Urinary bladder (tissue), 4 donors: Measurements from ENCODE around the gene MYT1. TPM values are rescaled to one million over a fixed set of nuclear protein-coding genes. Genes with fewer than 3 reads are reported as not detected.
"Not testable (repeated sequence)": the region's sequence is repeated elsewhere in the genome, so short reads cannot be mapped to it uniquely, and the experiment has no call there.

Experiments used
- DNase-seq: peaks from one replicate; pipeline ENCODE4 v3.0.0-alpha.2; 2015; ENCODE audit errors: extremely low spot score
- H3K27ac ChIP-seq: one replicate; pipeline ENCODE4 v1.5.1; 2013; ENCODE audit warnings: low read depth, mild to moderate bottlenecking, moderate library complexity
- H3K36me3 ChIP-seq: one replicate; pipeline ENCODE4 v1.6.1; 2013; ENCODE audit warnings: mild to moderate bottlenecking, moderate library complexity; ENCODE audit not compliant: insufficient read depth
- H3K4me1 ChIP-seq: one replicate; pipeline ENCODE4 v1.6.1; 2013; ENCODE audit warnings: mild to moderate bottlenecking, moderate library complexity; ENCODE audit not compliant: insufficient read depth
- H3K4me3 ChIP-seq: one replicate; pipeline ENCODE4 v1.5.1; 2013; ENCODE audit warnings: low read depth, low read length
- WGBS: extraction: QIAGEN DNeasy Blood & Tissue Kit; methylation state at CpG from one replicate; pipeline ENCODE4 v1.1.7; 2013; 5-methylcytosine and 5-hydroxymethylcytosine counted together
- polyA plus RNA-seq: library from polyadenylated mRNA; stranded (reverse); fragments of 200-250 nt; gene quantifications from one replicate; pipeline ENCODE4 v1.2.3, GENCODE V29; 2013
- total RNA-seq: library from RNA; depleted of rRNA; stranded (reverse); fragments of >200 nt; gene quantifications from one replicate; pipeline ENCODE4 v1.2.3, GENCODE V29; 2014
- donor health status: healthy with polysubstance abuse.
- donor health status: healthy.

MYT1 gene
- total and polyA plus RNA-seq, 2 donors: 0.13 to 0.48 TPM

GRCh38 chr20:64266988-64267387, 102.7 kb downstream of the MYT1 start:
- Histone ChIP-seq H3K4me3 (no peak overlapping the region), H3K27ac (no peak overlapping the region), H3K36me3 (no peaks in the 10 kb centered on the region), H3K4me1 (no peaks in the 10 kb centered on the region)
- no peak for DNase-seq
- WGBS: 77% methylated on average over 5 of the region's 5 CpGs

- Histone ChIP-seq H3K4me1 (no peaks in the 10 kb centered on the region), H3K36me3 (no peaks in the 10 kb centered on the region), H3K4me3 (no peak overlapping the region), H3K27ac (no peak overlapping the region)
- DNase-seq: no peak
- 89% methylated on average over 10 of the region's 10 CpGs for WGBS
Observed at GRCh38 chr20:64268174-64268573, 103.9 kb downstream of the MYT1 start.

- no peak overlapping the region for H3K27ac ChIP-seq
- 98% methylated on average over 53 of the region's 53 CpGs for WGBS
- no peaks in the 10 kb centered on the region for H3K4me1 ChIP-seq
- H3K36me3 ChIP-seq: no peaks in the 10 kb centered on the region
- H3K4me3 ChIP-seq: no peak overlapping the region
- DNase-seq: no peak
Observed at GRCh38 chr20:64269604-64270411, 105.6 kb downstream of the MYT1 start.

- DNase-seq: no peak
- no peak overlapping the region for H3K27ac ChIP-seq
- no peak overlapping the region for H3K4me3 ChIP-seq
- H3K4me1 ChIP-seq: no peaks in the 10 kb centered on the region
- WGBS: 90% methylated on average over 11 of the region's 11 CpGs
- H3K36me3 ChIP-seq: no peaks in the 10 kb centered on the region
Observed at GRCh38 chr20:64271636-64272035, 107.4 kb downstream of the MYT1 start.

GRCh38 chr20:64273109-64273508, 108.9 kb downstream of the MYT1 start:
- DNase-seq: no peak
- no peak overlapping the region for H3K27ac ChIP-seq
- H3K4me1 ChIP-seq: no peaks in the 10 kb centered on the region
- H3K36me3 ChIP-seq: no peaks in the 10 kb centered on the region
- 90% methylated on average over 19 of the region's 19 CpGs for WGBS
- H3K4me3 ChIP-seq: no peak overlapping the region

GRCh38 chr20:64276817-64277216, 112.6 kb downstream of the MYT1 start:
- Histone ChIP-seq H3K27ac (no peak overlapping the region), H3K4me3 (no peak overlapping the region), H3K36me3 (no peaks in the 10 kb centered on the region), H3K4me1 (no peaks in the 10 kb centered on the region)
- WGBS: 94% methylated on average over 7 of the region's 7 CpGs
- DNase-seq: no peak

- no peaks in the 10 kb centered on the region for H3K36me3 ChIP-seq
- DNase-seq: no peak
- no peaks in the 10 kb centered on the region for H3K4me1 ChIP-seq
- 80% methylated on average over 10 of the region's 10 CpGs for WGBS
- H3K27ac ChIP-seq: no peak overlapping the region
- H3K4me3 ChIP-seq: no peak overlapping the region
Observed at GRCh38 chr20:64277571-64278316, 113.5 kb downstream of the MYT1 start.

- no peak overlapping the region for H3K27ac ChIP-seq
- H3K36me3 ChIP-seq: no peaks in the 10 kb centered on the region
- DNase-seq: no peak
- H3K4me1 ChIP-seq: no peaks in the 10 kb centered on the region
- no peak overlapping the region for H3K4me3 ChIP-seq
- WGBS: 86% methylated on average over 4 of the region's 4 CpGs
Observed at GRCh38 chr20:64278317-64278681, 114.0 kb downstream of the MYT1 start.

GRCh38 chr20:64279826-64280459, 115.7 kb downstream of the MYT1 start:
- WGBS: 84% methylated on average over 7 of the region's 7 CpGs
- no peak for DNase-seq
- Histone ChIP-seq H3K4me1 (no peaks in the 10 kb centered on the region), H3K36me3 (no peaks in the 10 kb centered on the region), H3K27ac (no peak overlapping the region), H3K4me3 (no peak overlapping the region)

- H3K4me3 ChIP-seq: no peak overlapping the region
- H3K4me1 ChIP-seq: no peaks in the 10 kb centered on the region
- WGBS: 80% methylated on average over 3 of the region's 3 CpGs
- no peak for DNase-seq
- H3K27ac ChIP-seq: no peak overlapping the region
- H3K36me3 ChIP-seq: no peaks in the 10 kb centered on the region
Observed at GRCh38 chr20:64280460-64280843, 116.2 kb downstream of the MYT1 start.

GRCh38 chr20:64283646-64284045, 119.4 kb downstream of the MYT1 start:
- 62% methylated on average over 4 of the region's 4 CpGs for WGBS
- Histone ChIP-seq H3K4me3 (no peak overlapping the region), H3K27ac (no peak overlapping the region), H3K4me1 (no peaks in the 10 kb centered on the region), H3K36me3 (no peaks in the 10 kb centered on the region)
- DNase-seq: no peak

GRCh38 chr20:64285579-64286446, 121.6 kb downstream of the MYT1 start:
- not testable (repeated sequence) for H3K4me3 ChIP-seq, DNase-seq, H3K4me1 ChIP-seq, H3K36me3 ChIP-seq, H3K27ac ChIP-seq
- 83% methylated on average over 45 of the region's 46 CpGs for WGBS
